ENCODE results near the gene PHLDA3. TPM values are rescaled to one million over a fixed set of nuclear protein-coding genes. Genes with fewer than 3 reads are reported as not detected.
A peak's percentile ranks its signal among the peaks of the same experiment; 100 is the strongest.

The PHLDA3 gene
- total and polyA plus RNA-seq, 10 donors, result 3.6 to 17.4 (median 6.8) TPM

DNA sequence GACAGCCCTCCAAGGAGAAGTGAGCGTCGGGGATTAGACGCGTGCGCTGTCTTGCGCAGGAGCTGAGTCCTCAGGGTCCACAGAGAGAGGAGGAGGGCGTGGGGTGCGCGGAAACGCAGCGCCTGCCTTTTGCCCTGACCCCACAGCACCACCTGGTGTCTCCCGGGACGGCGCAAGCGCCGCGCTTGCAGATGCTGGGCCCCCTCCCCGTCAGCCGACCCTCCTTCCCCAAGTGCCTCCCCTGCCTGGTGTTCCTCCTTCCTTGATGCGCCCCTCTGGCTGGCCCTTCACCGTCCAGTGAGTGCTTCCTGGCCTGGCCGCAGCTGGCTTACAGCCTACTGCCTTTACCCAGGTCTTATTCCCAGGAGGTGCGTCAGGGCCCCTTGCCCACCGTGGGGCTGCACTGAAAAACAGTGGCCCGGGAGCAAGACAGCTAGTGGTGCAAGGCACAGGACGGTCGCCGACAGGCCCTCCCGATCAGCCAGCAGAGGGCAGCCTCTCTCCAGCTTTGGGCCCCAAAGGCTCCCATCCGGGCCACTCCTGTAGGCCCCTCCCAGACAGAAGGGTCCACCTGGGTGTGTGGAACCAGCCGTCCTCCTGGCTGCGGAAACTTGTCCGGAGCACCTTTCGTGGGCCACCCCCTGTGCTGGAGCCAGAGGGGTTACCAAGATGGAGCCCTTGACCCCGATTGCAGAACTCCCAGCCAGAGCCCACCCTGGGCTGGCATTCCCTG, 12.9 kb upstream of the PHLDA3 start:
- H3K9me3 ChIP-seq, result no peaks in the 10 kb centered on the region
- 5 to 8% (median 7%) methylated on average over 31 to 35 of the region's 35 CpGs for WGBS, 5 donors
- peaks cover 0 to 43% (median 21%) of the 10 kb centered on the region in 6 donors for H3K36me3 ChIP-seq
- peak; percentile 95 for DNase-seq
- H3K4me3 ChIP-seq, result peak overlapping the region in 7 of 8 donors; percentile 34 to 73 (median 41)
- intact Hi-C loops (cut with DNase I; ENCODE audit: low total_unique reads), result loop anchor here (2.0 kb wide), 1 partner anchor 31 kb away; no protein-coding TSS in a partner anchor
- H3K27ac ChIP-seq, result peak overlapping the region in 3 of 8 donors; percentile 30 to 70 (median 66)
- peaks cover 17 to 52% (median 45%) of the 10 kb centered on the region in 6 donors for H3K4me1 ChIP-seq
- TF ChIP-seq POLR2A (IDR thresholded peaks at IDR 0.05), result no peak
- peak; percentile 58 to 75 (median 67) for TF ChIP-seq POLR2AphosphoS5 (IDR thresholded peaks at IDR 0.05)
- TF ChIP-seq, protein P1, sequence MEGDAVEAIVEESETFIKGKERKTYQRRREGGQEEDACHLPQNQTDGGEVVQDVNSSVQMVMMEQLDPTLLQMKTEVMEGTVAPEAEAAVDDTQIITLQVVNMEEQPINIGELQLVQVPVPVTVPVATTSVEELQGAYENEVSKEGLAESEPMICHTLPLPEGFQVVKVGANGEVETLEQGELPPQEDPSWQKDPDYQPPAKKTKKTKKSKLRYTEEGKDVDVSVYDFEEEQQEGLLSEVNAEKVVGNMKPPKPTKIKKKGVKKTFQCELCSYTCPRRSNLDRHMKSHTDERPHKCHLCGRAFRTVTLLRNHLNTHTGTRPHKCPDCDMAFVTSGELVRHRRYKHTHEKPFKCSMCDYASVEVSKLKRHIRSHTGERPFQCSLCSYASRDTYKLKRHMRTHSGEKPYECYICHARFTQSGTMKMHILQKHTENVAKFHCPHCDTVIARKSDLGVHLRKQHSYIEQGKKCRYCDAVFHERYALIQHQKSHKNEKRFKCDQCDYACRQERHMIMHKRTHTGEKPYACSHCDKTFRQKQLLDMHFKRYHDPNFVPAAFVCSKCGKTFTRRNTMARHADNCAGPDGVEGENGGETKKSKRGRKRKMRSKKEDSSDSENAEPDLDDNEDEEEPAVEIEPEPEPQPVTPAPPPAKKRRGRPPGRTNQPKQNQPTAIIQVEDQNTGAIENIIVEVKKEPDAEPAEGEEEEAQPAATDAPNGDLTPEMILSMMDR (IDR thresholded peaks at IDR 0.05 in 8 of 11, conservative IDR thresholded peaks at IDR 0.05 in 3 of 11), result peak; percentile 77 to 94 (median 91)
- H3K27me3 ChIP-seq (replicated peaks in 1 of 7), result peaks cover 0 to 20% (median 10%) of the 10 kb centered on the region in 7 donors

DNA sequence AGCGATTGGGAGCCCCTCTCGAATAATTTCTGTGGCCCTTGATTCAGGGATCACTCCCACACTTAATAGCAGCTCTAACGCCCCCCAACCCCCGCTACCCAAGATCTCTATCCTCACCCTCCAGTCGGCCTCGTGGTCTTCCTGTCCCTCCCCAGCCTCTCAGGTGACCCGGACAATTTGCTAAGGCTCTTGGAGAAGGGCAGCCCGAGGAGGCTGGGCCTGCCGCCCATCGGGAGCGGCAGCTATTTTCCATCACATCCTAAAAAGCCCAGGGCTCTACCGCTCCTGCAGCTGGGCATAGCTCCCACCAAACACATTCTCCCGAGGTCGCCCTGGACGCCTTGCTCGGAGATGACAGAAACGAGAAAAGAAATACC, 12.0 kb upstream of the PHLDA3 start:
- Histone ChIP-seq H3K36me3 (peaks cover 0 to 34% (median 19%) of the 10 kb centered on the region in 6 donors), H3K9me3 (no peaks in the 10 kb centered on the region), H3K27me3 (replicated peaks in 1 of 7) (peaks cover 0 to 28% (median 10%) of the 10 kb centered on the region in 7 donors), H3K27ac (peak overlapping the region in 5 of 8 donors; percentile 47 to 70 (median 65)), H3K4me3 (peak overlapping the region in 7 of 8 donors; percentile 34 to 73 (median 41)), H3K4me1 (peaks cover 14 to 50% (median 40%) of the 10 kb centered on the region in 6 donors)
- TF ChIP-seq, protein P1 (IDR thresholded peaks at IDR 0.05 in 8 of 11, conservative IDR thresholded peaks at IDR 0.05 in 3 of 11), result no peak
- DNase-seq, result no peak
- WGBS, 5 donors, result 4 to 7% (median 5%) methylated on average over 17 of the region's 17 CpGs
- intact Hi-C loops (cut with DNase I; ENCODE audit: low total_unique reads), result no loop called here

DNA sequence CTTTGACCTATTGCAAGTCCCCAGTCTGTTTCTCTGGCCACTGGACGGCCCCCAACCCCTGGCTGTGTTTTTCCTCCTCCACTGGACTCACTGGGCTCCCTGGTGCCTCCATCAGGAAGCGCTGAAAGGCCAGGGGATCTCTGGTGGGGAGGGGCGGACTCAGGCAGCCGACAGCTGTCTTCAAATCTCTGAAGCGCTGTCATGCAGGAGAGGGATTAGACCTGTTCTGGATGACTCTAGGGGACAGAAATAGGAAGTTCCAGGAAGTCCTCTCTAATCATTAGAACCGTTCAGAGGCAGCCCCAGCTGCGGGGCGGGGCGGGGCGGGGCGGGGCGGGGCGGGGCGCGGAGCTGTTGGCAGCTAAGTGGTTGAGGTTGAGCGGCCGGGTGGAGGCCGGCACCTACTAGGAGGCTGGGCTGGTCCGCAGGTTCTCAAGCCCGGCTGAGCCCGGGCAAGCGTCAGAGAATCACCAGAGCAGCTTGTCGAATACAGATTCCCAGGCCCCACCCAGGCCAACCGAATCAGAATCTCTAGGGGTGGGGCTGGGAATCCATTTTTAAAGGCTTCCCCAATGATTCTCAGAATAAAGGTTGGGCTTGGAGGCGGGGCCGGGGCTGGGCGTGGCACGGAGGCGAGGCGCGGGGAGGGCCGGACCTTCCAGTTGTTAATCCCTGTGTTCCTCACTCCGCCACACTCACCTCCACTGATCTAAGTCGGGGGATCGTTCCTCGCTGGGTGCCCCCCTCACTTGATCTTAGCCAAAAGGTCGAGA, 11.4 kb upstream of the PHLDA3 start:
- intact Hi-C loops (cut with DNase I; ENCODE audit: low total_unique reads), result no loop called here
- H3K9me3 ChIP-seq, result no peaks in the 10 kb centered on the region
- peak overlapping the region in 5 of 8 donors; percentile 47 to 70 (median 65) for H3K27ac ChIP-seq
- peaks cover 14 to 48% (median 35%) of the 10 kb centered on the region in 6 donors for H3K4me1 ChIP-seq
- peak overlapping the region; percentile 2 to 73 (median 40) for H3K4me3 ChIP-seq
- peak; percentile 92 for DNase-seq
- H3K36me3 ChIP-seq, result peaks cover 0 to 28% (median 16%) of the 10 kb centered on the region in 6 donors
- TF ChIP-seq POLR2AphosphoS5 (IDR thresholded peaks at IDR 0.05) (peak; percentile 17 to 37 (median 17)), POLR2A (IDR thresholded peaks at IDR 0.05) (no peak)
- TF ChIP-seq, protein P1 (IDR thresholded peaks at IDR 0.05 in 8 of 11, conservative IDR thresholded peaks at IDR 0.05 in 3 of 11), result peak in 2 of 11 experiments; percentile 17 to 23
- H3K27me3 ChIP-seq (replicated peaks in 1 of 7), result peaks cover 0 to 31% (median 10%) of the 10 kb centered on the region in 7 donors
- 2 to 8% (median 5%) methylated on average over 22 to 37 of the region's 37 CpGs for WGBS, 5 donors
